ENCODE measurements around the gene TNF. TPM values are rescaled to one million over a fixed set of nuclear protein-coding genes. Genes with fewer than 3 reads are reported as not detected.

Gene TNF
- total and polyA plus RNA-seq, 3 donors from 2014 or later, result 0.24 to 1.1 (median 0.31) TPM

DNA sequence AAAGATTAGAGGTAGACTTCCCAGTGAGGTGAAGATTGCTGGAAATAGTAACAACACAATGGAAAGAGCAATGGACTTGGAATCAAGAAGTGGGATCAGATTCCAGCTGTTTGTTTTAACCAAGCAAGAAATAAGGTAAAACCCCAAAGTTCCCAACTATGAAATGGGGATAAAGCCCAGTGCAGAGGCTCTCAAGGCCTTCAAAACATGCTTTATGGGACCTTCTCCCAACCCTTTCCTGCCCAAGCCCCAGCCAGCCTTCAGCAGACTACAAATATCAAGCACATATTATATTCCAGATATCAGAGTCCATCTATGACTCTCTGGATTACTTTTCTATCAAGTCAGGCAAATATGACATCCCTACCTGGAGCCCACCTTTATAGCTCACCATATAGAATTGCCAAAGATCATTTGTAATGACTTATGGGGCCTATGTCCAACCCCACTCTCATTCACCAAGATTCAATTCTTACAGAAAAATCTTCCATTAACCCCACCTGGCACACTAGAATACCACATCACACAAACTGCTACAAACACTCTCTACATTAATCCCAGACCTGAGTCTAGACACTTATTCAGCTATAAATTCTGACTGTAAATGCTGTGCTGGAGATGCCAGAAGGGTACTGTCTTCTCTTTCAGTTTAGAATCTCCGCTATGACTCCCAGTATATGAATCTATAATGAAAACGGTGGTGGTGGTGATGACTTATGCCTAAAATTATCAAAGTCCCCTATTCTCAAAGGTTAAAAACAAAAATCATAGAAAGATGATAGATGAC, 39.6 kb upstream of the TNF start:
- TF ChIP-seq CTCF (IDR thresholded peaks at IDR 0.05), result no peak
- no peak for TF ChIP-seq POLR2A (IDR thresholded peaks at IDR 0.05)
- 38 to 46% methylated on average over 2 of the region's 2 CpGs for WGBS, 2 donors
- no peaks in the 10 kb centered on the region for H3K9me3 ChIP-seq
- H3K4me1 ChIP-seq, result peaks cover 16% of the 10 kb centered on the region
- intact Hi-C loops (cut with DNase I; ENCODE audit: low total_unique reads), result no loop called here
- H3K4me3 ChIP-seq, result no peak overlapping the region
- DNase-seq, result no peak
- no peaks in the 10 kb centered on the region for H3K27me3 ChIP-seq
- no peaks in the 10 kb centered on the region for H3K36me3 ChIP-seq (ENCODE audit: low read depth, missing control alignments)
- no peak overlapping the region for H3K27ac ChIP-seq

DNA sequence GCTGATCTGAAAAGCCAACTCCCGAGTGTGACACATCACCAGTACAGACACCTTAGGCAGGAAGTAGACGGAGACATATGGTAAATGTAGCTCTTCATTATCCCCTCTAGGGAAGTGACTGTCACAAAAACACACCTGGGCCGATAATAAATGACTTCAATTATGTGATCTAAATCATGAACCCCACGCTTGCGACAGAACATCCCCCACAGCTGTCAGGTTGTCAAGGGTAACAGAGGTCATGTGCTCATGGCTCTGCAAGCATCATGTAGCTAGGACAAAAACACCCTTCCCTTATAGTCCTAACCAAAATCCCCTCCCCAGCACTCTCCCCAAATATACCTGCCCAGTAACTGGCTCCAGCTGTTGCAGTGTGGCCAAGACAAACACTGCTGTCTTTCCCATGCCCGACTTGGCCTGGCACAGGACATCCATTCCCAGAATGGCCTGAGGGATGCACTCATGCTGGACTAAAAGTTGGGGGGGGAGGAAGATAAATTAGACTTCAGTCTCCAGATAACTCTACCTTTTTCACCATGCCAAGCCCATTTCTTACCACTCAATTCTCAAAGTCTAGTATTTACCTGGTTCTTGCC, 36.5 kb upstream of the TNF start:
- no peak for DNase-seq
- Histone ChIP-seq H3K4me3 (no peak overlapping the region), H3K36me3 (ENCODE audit: low read depth, missing control alignments) (no peaks in the 10 kb centered on the region), H3K9me3 (no peaks in the 10 kb centered on the region), H3K27ac (no peak overlapping the region), H3K4me1 (peaks cover 23% of the 10 kb centered on the region), H3K27me3 (no peaks in the 10 kb centered on the region)
- intact Hi-C loops (cut with DNase I; ENCODE audit: low total_unique reads), result no loop called here
- TF ChIP-seq POLR2A (IDR thresholded peaks at IDR 0.05) (no peak), CTCF (IDR thresholded peaks at IDR 0.05) (no peak)
- WGBS, 2 donors, result 56 to 58% methylated on average over 6 of the region's 6 CpGs

- Histone ChIP-seq H3K27ac (peak overlapping the region; percentile 94 to 97), H3K36me3 (ENCODE audit: low read depth, missing control alignments) (no peaks in the 10 kb centered on the region), H3K9me3 (no peaks in the 10 kb centered on the region), H3K4me1 (peaks cover 23% of the 10 kb centered on the region), H3K4me3 (peak overlapping the region; percentile 77 to 83), H3K27me3 (no peaks in the 10 kb centered on the region)
- TF ChIP-seq POLR2A (IDR thresholded peaks at IDR 0.05), result no peak
- TF ChIP-seq CTCF (IDR thresholded peaks at IDR 0.05), result no peak
- intact Hi-C loops (cut with DNase I; ENCODE audit: low total_unique reads), result loop anchor here (10.0 kb wide), 1 partner anchor 54 kb away; the partner anchor contains the start of gene NCR3
- no peak for DNase-seq
- WGBS, 2 donors, result 3 to 14% methylated on average over 4 of the region's 4 CpGs
These were observed 34.7 kb upstream of the TNF start for GRCh38 chr6:31540640-31541039.

DNA sequence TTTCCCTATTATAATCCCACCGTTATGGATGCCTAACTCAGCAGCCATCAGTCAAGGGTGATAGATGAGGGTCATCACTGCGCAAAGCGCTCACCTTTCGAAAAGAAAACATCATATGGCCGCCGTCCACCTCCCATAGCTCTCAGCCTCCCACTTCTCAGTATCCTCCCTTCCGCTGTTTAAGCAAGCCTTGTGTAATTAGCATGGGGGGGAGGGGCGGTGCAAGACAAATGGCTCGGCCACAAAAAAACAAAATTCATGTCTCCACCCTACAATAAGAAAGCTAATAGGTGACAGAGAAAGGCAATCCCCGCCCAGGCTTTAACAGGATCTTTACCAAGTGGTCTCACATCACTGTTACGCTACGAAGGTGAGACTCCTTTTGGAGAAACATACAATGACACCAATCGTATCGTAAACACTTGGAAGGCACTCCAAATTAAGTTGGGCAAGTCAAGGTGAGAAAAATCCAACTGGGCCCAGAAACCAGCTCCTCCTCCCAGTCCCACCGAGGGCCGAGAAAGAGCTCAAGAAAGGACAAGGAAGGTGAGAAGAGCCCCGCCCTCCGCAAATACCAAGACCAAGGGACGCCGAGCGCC, 34.2 kb upstream of the TNF start:
- H3K9me3 ChIP-seq, result no peaks in the 10 kb centered on the region
- DNase-seq, result peak; percentile 62
- 0 to 1% methylated on average over 21 of the region's 21 CpGs for WGBS, 2 donors
- TF ChIP-seq POLR2A (IDR thresholded peaks at IDR 0.05), result no peak
- no peak for TF ChIP-seq CTCF (IDR thresholded peaks at IDR 0.05)
- H3K4me1 ChIP-seq, result peaks cover 27% of the 10 kb centered on the region
- H3K4me3 ChIP-seq, result peak overlapping the region; percentile 77 to 83
- intact Hi-C loops (cut with DNase I; ENCODE audit: low total_unique reads), result loop anchor here (10.0 kb wide), 1 partner anchor 54 kb away; the partner anchor contains the start of gene NCR3
- peak overlapping the region; percentile 94 to 97 for H3K27ac ChIP-seq
- no peaks in the 10 kb centered on the region for H3K27me3 ChIP-seq
- no peaks in the 10 kb centered on the region for H3K36me3 ChIP-seq (ENCODE audit: low read depth, missing control alignments)

Data from testis (tissue), 3 donors.